ENCODE measurements around the gene NRTN. TPM values are rescaled to one million over a fixed set of nuclear protein-coding genes. Genes with fewer than 3 reads are reported as not detected.
"Not testable (repeated sequence)": the region's sequence is repeated elsewhere in the genome, so short reads cannot be mapped to it uniquely, and the experiment has no call there.

The NRTN gene
- total and polyA plus RNA-seq, 2 donors (not counting 3 experiments of a cell fraction or from before 2014, with no cell fraction given) = 0.41 TPM; not detected in 1

DNA sequence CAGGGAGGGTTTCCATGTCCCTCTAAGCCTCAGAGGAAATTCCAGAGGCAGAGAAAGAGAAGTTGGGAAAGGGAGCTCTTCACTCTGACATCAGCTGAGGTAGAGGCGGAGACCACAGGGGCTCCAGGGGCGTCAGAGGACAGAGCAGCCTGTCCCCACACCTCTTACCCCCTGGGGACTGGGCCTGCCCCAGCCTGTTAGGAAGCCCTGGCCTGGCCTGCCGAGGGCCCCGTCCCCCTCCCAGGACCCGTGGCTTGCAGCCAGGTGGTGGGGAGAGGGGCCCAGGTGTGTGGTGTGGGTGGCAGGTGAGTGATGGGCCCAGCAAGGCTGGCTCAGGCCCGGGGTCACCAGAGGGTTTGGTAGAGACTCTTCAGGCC, 36.9 kb downstream of the NRTN start:
- H4K20me1 ChIP-seq (replicated peaks; ENCODE audit: control insufficient read depth, extremely low read depth, insufficient read depth, low read length); FAIRE-seq; H3K79me2 ChIP-seq (ENCODE audit: control insufficient read depth, insufficient read depth, low read length); DNase-seq (ENCODE audit: low read depth, low spot score); H3K36me3 ChIP-seq (ENCODE audit: control insufficient read depth in 2 of 2, extremely low read depth in 1 of 2, insufficient read depth in 2 of 2, low read length in 2 of 2); H3K4me1 ChIP-seq (ENCODE audit: control insufficient read depth, extremely low read depth, insufficient read depth, low read length); intact Hi-C loops (cut with micrococcal nuclease); H3K4me2 ChIP-seq (ENCODE audit: insufficient read depth, low read length); dilution Hi-C loops (cut with MboI; ENCODE audit: extremely low pct_ligation_motif_present, low sequenced_read_pairs); H2AFZ ChIP-seq (ENCODE audit: low read depth, low read length); H3K4me3 ChIP-seq (replicated peaks in 1 of 3; ENCODE audit: insufficient read depth in 1 of 3, low read depth in 1 of 3, low read length in 3 of 3); H3K9me3 ChIP-seq (replicated peaks; ENCODE audit: control insufficient read depth, insufficient read depth, low read length); POLR2A ChIA-PET; CTCF ChIA-PET; BruUV-seq (replicated peaks); H3K9me1 ChIP-seq (replicated peaks; ENCODE audit: control insufficient read depth, extremely low read depth, insufficient read depth, low read length); H3K9ac ChIP-seq (replicated peaks; ENCODE audit: extremely low read depth, insufficient read depth, low read length); H3K27ac ChIP-seq (ENCODE audit: insufficient read depth, low read depth, low read length); H3K27me3 ChIP-seq (ENCODE audit: control insufficient read depth in 2 of 2, insufficient read depth in 2 of 2, low read length in 2 of 2): not testable (repeated sequence)

DNA sequence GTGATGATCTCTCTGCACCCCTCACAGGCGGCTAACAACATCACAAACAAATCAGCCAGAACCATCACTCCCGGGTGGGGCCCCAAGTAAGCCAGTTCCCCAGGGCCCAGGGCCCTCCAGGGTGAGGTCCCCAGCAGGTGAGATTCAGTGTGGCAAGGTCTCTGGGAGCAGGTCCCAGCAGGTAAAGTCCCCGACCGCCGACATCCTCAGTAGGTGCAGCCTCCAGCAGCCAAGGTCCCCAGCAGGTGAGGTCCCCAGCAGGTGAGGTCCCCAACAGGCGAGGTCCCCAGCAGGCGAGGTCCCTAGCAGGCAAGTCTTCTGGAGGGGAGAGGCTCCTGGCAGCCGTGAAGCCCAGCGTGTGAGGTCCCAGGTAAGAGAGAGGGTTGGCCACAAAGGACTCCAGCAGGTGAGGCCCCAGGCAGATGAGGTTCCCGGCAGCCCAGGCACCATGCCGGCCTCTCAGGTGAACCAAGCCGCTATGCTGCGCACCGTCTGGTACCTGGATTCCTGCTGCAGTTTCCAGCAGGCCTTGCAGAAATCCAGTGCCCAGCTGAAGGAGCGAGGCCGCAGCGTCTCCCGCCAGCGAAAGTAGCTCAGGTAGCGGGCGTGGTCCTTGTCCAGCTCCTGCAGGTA, 38.5 kb downstream of the NRTN start:
- no peak overlapping the region for H2AFZ ChIP-seq (ENCODE audit: low read depth, low read length)
- FAIRE-seq = no peak
- no peak overlapping the region for H3K4me3 ChIP-seq (replicated peaks in 1 of 3; ENCODE audit: insufficient read depth in 1 of 3, low read depth in 1 of 3, low read length in 3 of 3)
- no peaks in the 10 kb centered on the region for H3K36me3 ChIP-seq (ENCODE audit: control insufficient read depth in 2 of 2, extremely low read depth in 1 of 2, insufficient read depth in 2 of 2, low read length in 2 of 2)
- BruUV-seq (replicated peaks) = no TSS peak
- no peaks in the 10 kb centered on the region for H3K9me3 ChIP-seq (replicated peaks; ENCODE audit: control insufficient read depth, insufficient read depth, low read length)
- no peak overlapping the region for H3K4me2 ChIP-seq (ENCODE audit: insufficient read depth, low read length)
- POLR2A ChIA-PET = no interaction called here
- no peak for DNase-seq (ENCODE audit: low read depth, low spot score)
- H3K9ac ChIP-seq (replicated peaks; ENCODE audit: extremely low read depth, insufficient read depth, low read length) = no peak overlapping the region
- intact Hi-C loops (cut with micrococcal nuclease) = no loop called here
- H3K4me1 ChIP-seq (ENCODE audit: control insufficient read depth, extremely low read depth, insufficient read depth, low read length) = no peaks in the 10 kb centered on the region
- CTCF ChIA-PET = no interaction called here
- H3K27me3 ChIP-seq (ENCODE audit: control insufficient read depth in 2 of 2, insufficient read depth in 2 of 2, low read length in 2 of 2) = no peaks in the 10 kb centered on the region
- H4K20me1 ChIP-seq (replicated peaks; ENCODE audit: control insufficient read depth, extremely low read depth, insufficient read depth, low read length) = no peaks in the 10 kb centered on the region
- H3K9me1 ChIP-seq (replicated peaks; ENCODE audit: control insufficient read depth, extremely low read depth, insufficient read depth, low read length) = no peaks in the 10 kb centered on the region
- no peaks in the 10 kb centered on the region for H3K79me2 ChIP-seq (ENCODE audit: control insufficient read depth, insufficient read depth, low read length)
- dilution Hi-C loops (cut with MboI; ENCODE audit: extremely low pct_ligation_motif_present, low sequenced_read_pairs) = no loop called here
- no peak overlapping the region for H3K27ac ChIP-seq (ENCODE audit: insufficient read depth, low read depth, low read length)
- TF ChIP-seq, protein P1, sequence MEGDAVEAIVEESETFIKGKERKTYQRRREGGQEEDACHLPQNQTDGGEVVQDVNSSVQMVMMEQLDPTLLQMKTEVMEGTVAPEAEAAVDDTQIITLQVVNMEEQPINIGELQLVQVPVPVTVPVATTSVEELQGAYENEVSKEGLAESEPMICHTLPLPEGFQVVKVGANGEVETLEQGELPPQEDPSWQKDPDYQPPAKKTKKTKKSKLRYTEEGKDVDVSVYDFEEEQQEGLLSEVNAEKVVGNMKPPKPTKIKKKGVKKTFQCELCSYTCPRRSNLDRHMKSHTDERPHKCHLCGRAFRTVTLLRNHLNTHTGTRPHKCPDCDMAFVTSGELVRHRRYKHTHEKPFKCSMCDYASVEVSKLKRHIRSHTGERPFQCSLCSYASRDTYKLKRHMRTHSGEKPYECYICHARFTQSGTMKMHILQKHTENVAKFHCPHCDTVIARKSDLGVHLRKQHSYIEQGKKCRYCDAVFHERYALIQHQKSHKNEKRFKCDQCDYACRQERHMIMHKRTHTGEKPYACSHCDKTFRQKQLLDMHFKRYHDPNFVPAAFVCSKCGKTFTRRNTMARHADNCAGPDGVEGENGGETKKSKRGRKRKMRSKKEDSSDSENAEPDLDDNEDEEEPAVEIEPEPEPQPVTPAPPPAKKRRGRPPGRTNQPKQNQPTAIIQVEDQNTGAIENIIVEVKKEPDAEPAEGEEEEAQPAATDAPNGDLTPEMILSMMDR (IDR thresholded peaks at IDR 0.05; ENCODE audit: extremely low read depth in 1 of 2, insufficient read depth in 1 of 2, low read depth in 1 of 2, low read length in 2 of 2) = no peak
- TF ChIP-seq POLR2A (IDR thresholded peaks at IDR 0.05; ENCODE audit: low read depth, low read length) (no peak), JUN (IDR thresholded peaks at IDR 0.05; ENCODE audit: borderline replicate concordance, insufficient read depth, insufficient read length, low read depth) (no peak), FOS (IDR thresholded peaks at IDR 0.05; ENCODE audit: borderline replicate concordance, insufficient read depth, low read length) (no peak), POLR2AphosphoS5 (IDR thresholded peaks at IDR 0.05; ENCODE audit: insufficient read depth, low read depth, low read length) (no peak), MYC (IDR thresholded peaks at IDR 0.05; ENCODE audit: low read depth, low read length) (no peak), EZH2 (IDR thresholded peaks at IDR 0.05; ENCODE audit: borderline replicate concordance, low read depth, low read length, severe bottlenecking) (no peak), GATA2 (IDR thresholded peaks at IDR 0.05; ENCODE audit: insufficient read depth, insufficient read length, low read depth, low read length) (no peak)
- TF ChIP-seq, protein P2, sequence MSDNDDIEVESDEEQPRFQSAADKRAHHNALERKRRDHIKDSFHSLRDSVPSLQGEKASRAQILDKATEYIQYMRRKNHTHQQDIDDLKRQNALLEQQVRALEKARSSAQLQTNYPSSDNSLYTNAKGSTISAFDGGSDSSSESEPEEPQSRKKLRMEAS (IDR thresholded peaks at IDR 0.05; ENCODE audit: insufficient read depth, insufficient read length) = no peak

Measured in endothelial cell of umbilical vein (primary cell).